SH-SY5Y (cell line): ENCODE measurements around the gene FMNL1.

ENCODE experiments used
- GATA2 ChIP-seq: IDR thresholded peaks from 2 replicates; pipeline ENCODE4 v1.6.1; 2011; ENCODE audit warnings: mild to moderate bottlenecking, low read depth, low read length
- GATA3 ChIP-seq: IDR thresholded peaks from 2 replicates; pipeline ENCODE4 v1.6.1; 2011; ENCODE audit warnings: low read depth, mild to moderate bottlenecking, low read length, moderate library complexity

DNA sequence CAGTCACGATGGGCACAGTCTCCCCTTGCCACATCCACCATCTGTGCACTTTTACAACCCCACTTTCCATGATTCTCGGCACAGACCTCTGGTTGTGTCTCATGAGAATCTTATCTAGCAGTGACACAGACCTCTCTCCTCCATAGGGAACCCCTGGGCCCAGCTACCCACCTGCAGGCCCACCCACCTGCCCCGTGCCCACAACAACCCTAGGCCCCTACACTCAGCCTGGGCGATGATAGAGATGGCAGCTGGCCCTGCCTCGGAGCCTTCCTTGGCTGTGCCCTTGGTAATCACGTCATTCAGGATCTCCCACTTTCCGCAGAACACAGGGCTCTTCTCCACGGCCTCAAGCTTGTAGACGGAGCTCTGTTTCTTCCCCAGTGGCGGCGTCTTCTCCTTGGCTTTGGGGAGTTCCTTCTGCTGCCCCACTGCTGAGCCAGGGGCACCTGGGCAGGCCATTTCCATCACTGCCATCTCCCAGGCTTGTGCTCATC, 68.6 kb downstream of the FMNL1 start:
- TF ChIP-seq GATA2: no peak
- TF ChIP-seq GATA3: no peak
